Measurements from ENCODE around the gene SYTL3.
A peak's percentile ranks its signal among the peaks of the same experiment; 100 is the strongest.
"Not testable (repeated sequence)": the region's sequence is repeated elsewhere in the genome, so short reads cannot be mapped to it uniquely, and the experiment has no call there.

The SYTL3 gene

GRCh38 chr6:158645064-158646022 lies 4.5 kb upstream of the SYTL3 start:
- Histone ChIP-seq H3K4me3 (replicated peaks; ENCODE audit: low read depth, low read length) (peak overlapping the region; percentile 93), H3K36me3 (ENCODE audit: control insufficient read depth, insufficient read depth, low read length) (peaks cover under 1% of the 10 kb centered on the region; the same call in 1 of the 2 replicates), H3K27me3 (replicated peaks; ENCODE audit: control insufficient read depth, insufficient read depth, low read length) (no peaks in the 10 kb centered on the region)
- no peak for TF ChIP-seq CTCF (IDR thresholded peaks at IDR 0.05; ENCODE audit: insufficient read depth, low read length, poor library complexity, severe bottlenecking)
- DNase-seq (ENCODE audit: extremely low read depth, insufficient read length) = no peak

GRCh38 chr6:158646023-158646910 lies 3.6 kb upstream of the SYTL3 start:
- Histone ChIP-seq H3K36me3 (ENCODE audit: control insufficient read depth, insufficient read depth, low read length) (no peaks in the 10 kb centered on the region), H3K27me3 (replicated peaks; ENCODE audit: control insufficient read depth, insufficient read depth, low read length) (no peaks in the 10 kb centered on the region), H3K4me3 (replicated peaks; ENCODE audit: low read depth, low read length) (no peak overlapping the region)
- DNase-seq (ENCODE audit: extremely low read depth, insufficient read length) = no peak
- TF ChIP-seq CTCF (IDR thresholded peaks at IDR 0.05; ENCODE audit: insufficient read depth, low read length, poor library complexity, severe bottlenecking) = no peak

GRCh38 chr6:158647501-158647900 lies 2.4 kb upstream of the SYTL3 start:
- TF ChIP-seq CTCF (IDR thresholded peaks at IDR 0.05; ENCODE audit: insufficient read depth, low read length, poor library complexity, severe bottlenecking) = no peak
- no peaks in the 10 kb centered on the region for H3K27me3 ChIP-seq (replicated peaks; ENCODE audit: control insufficient read depth, insufficient read depth, low read length)
- no peak for DNase-seq (ENCODE audit: extremely low read depth, insufficient read length)
- H3K4me3 ChIP-seq (replicated peaks; ENCODE audit: low read depth, low read length) = no peak overlapping the region
- H3K36me3 ChIP-seq (ENCODE audit: control insufficient read depth, insufficient read depth, low read length) = no peaks in the 10 kb centered on the region; the same call in 1 of the 2 replicates

GRCh38 chr6:158648682-158649131 lies 1.1 kb upstream of the SYTL3 start:
- Histone ChIP-seq H3K36me3 (ENCODE audit: control insufficient read depth, insufficient read depth, low read length) (no peaks in the 10 kb centered on the region; the same call in 1 of the 2 replicates), H3K27me3 (replicated peaks; ENCODE audit: control insufficient read depth, insufficient read depth, low read length) (no peaks in the 10 kb centered on the region), H3K4me3 (replicated peaks; ENCODE audit: low read depth, low read length) (peak overlapping the region; percentile 37)
- DNase-seq (ENCODE audit: extremely low read depth, insufficient read length) = peak; percentile 73
- no peak for TF ChIP-seq CTCF (IDR thresholded peaks at IDR 0.05; ENCODE audit: insufficient read depth, low read length, poor library complexity, severe bottlenecking)

GRCh38 chr6:158651981-158652737 lies 2.3 kb downstream of the SYTL3 start:
- H3K27me3 ChIP-seq (replicated peaks; ENCODE audit: control insufficient read depth, insufficient read depth, low read length); H3K36me3 ChIP-seq (ENCODE audit: control insufficient read depth, insufficient read depth, low read length); H3K4me3 ChIP-seq (replicated peaks; ENCODE audit: low read depth, low read length); DNase-seq (ENCODE audit: extremely low read depth, insufficient read length): not testable (repeated sequence)

Measured in GM06990 (cell line).